GM19467 (cell line): Measurements from ENCODE around the gene CLEC16A.
A peak's percentile ranks its signal among the peaks of the same experiment; 100 is the strongest.

Experiments
- ATAC-seq: cut with Tn5 transposase; IDR thresholded peaks from one replicate; pipeline ENCODE4 v1.9.1; 2021; ENCODE audit warnings: mild to moderate bottlenecking, moderate library complexity; ENCODE audit not compliant: unreplicated experiment

The CLEC16A gene

DNA sequence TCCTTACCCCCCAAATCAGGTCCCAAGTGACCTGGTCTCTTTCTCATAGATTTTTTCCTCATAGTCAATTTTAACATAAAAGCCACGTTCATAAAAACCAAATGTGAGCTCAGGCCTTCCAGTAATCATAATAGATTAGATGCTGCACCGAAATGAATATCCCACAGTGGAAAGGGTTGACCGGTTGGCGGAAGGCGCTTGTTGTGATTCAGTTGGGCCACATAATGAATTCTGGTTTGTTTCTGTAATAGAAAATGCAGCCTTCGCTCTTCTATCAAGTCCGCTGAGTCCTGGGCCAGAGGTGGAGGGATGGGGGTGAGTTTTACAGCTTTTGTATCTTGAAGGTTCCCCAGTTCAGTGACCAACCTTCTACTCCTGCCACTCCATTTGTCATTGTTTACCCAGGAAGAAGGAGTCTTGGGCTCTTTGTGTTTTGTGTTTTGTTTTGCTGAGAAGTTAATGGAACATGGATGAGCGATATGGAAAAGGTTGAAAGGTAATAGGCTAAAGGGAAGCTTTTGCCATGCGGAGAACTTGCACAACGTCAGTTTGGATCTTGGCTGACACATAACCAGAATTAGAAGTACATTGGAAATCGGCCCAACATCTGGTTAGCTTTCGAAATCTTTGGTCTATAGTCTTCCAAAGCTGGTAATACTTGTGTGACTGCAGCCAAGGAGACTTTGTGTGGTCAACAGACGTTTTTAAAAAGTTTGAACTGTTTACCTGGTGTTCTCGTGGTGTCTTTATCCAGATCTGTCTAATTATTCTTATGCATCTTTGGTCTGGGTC lies 89.5 kb downstream of the CLEC16A start:
- no peak for ATAC-seq

DNA sequence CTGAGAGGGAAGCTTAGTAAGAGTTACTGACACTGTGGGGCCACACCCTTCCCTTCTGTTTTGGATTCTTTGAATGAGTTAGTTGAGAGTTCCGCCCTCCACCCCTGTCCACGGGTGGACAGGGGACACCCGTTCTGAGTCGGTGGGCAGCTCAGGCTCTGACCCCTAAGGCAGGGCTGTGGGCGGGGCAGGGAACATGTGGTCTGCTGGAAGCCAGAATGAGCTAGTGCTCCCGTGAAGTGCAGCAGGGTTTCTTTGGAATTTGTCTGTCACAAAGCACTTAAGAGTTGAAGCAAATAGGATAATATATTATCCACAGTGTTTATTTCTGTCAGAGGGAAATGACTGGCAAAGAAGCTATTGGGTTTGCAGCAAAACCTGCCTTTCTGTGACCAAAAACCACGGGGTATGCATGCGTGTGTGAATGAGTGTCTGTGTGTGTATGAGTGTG lies 90.1 kb downstream of the CLEC16A start:
- no peak for ATAC-seq

DNA sequence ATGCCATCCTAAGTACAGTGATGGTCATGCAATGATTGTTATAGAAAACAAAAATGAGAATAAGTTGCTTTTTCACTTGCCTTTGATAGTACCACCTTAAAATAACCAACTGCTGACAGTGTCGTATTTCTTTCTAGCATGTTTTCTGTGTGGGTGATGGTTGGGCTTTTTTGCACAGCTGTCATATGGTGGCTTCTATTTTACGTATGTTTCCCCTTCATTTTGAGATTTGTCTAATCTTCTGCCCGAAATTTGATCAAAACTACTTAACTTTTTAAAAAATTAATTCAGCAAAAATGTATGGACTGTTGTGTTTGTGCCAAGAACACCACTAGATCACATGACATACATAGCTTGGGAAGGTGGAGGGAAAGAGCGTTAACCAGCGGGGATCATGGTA lies 90.7 kb downstream of the CLEC16A start:
- no peak for ATAC-seq

DNA sequence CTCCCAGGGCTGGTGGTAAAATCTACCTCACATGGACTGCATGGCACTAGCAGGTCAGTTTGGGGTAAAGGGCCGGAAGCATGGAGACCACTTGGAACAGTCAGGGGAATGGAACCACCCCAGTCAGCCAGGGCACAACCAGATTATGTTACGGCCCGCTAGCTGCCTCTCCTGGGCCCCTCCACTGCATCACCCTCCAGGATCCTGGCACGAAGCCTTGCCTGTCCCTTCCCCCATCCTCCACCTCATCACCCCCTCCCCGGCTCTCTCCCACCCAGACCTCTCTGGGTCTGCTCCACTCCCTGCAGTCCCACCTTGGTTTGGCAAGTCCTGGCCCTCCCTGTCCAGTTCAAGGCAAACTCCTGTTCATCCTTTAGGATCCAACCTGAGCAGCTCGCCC lies 91.7 kb downstream of the CLEC16A start:
- ATAC-seq, result no peak

DNA sequence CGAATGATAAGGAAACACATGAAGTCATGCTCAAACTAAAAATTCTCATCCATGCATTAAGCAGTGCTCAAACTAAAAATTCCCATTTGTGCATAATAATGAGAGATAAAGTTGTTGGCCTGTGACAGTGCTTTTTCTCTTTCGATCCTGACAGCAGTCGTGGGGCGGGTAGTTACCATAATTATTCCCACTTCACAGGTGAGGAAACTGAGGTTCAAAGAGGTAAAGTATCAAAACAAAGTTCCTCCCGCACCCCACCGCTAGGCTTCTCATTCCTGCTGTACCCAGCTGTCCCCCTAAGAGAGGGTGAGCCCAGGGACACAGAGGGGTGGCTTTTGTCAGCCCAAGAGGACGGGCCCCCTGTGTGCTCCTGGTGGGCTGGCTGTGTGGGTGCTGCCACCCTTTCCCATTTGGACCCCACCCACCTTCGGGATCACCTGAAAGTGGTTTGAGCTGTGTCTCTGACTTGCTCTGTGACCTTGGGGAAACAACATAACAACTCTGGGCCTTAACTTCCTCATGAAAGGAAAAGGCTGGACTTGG lies 92.6 kb downstream of the CLEC16A start:
- ATAC-seq, result no peak

DNA sequence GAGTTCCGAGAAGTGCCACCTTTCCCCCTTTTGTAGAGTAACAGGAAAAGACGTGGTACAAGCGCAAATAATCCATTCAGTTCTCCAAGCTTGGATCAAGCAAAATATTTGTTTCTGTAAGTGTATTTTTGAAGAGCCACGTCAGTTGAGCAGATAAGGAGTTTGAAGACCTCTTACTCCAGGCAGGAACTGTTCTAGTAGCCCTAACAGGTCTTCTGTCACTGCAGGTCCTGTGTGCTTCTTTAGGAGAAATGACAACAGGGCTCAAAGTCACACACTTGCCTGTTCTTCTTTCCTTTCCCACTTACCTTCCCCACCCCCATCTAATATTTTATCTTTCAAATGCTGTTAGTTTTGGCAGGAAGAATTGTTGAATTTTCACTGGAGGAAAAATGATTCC lies 93.9 kb downstream of the CLEC16A start:
- ATAC-seq, result no peak

DNA sequence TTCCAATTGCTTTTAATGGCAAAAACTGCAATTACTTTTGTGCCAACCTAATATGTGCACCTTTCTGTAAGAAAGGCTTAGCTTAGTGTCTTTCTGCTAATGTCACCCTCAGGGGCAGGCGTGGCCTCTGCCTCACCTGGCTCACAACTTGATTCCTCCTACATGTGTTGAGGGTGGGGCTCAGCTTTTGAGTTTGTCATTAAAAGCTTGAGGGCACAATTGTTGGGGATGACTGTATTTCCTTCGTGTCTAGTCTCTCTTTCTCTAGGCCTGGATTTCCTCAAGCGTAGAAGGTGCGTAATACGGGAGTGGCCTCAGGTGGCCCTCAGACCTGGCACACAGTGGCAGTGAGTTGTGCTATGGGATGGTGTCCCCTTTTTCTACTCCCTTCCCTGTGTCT lies 94.4 kb downstream of the CLEC16A start:
- no peak for ATAC-seq

DNA sequence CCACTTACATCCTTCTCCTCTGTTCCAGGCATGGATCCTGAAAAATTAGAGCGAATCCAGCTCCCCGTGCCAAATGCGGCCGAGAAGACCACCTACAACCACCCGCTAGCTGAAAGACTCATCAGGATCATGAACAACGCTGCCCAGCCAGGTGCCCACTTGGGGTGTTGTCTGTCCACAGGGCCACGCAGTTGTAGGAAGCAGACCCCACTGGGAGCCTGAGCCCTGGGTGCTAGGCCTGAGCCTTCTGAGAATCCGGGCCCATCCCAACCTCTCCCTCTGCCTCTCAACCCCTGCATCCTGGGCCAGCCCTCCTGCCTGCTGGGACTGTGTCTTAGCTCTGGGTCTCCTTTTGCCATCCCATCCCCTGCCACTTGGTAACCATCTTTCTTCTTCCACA lies 95.4 kb downstream of the CLEC16A start:
- no peak for ATAC-seq

DNA sequence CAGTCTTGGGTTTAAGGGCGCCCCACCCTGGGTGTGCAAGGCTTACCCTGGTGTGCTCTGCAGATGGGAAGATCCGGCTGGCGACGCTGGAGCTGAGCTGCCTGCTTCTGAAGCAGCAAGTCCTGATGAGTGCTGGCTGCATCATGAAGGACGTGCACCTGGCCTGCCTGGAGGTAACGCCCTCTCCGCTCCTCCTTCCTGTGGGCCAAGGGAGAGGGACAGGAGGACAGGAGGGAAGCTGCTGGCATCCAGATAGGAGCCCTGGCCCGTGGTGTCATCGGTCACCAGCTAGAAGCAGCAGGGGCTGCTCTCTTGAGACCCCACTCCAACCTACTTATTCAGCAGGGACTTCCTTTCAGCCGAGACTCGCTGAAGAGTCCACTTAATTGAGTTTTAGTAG lies 97.8 kb downstream of the CLEC16A start:
- no peak for ATAC-seq

DNA sequence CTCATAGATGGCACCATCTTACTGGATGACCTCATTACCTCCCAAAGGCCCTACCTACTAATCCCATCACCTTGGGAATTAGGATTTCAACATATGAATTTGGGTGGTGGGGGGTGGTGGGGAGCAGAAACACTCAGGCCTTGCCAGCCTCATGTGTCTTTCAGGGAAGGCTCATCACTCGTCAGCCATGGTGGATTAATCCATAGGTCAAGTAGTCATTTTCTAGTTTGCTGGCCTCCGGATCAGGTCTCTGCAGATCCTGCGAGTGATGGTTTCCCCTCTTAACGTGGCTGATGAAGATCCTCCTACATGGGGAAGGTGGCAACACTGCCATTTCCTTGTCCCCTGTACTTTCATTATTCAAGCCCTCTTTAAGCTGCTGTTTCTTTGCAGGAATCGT lies 101.1 kb downstream of the CLEC16A start:
- no peak for ATAC-seq

DNA sequence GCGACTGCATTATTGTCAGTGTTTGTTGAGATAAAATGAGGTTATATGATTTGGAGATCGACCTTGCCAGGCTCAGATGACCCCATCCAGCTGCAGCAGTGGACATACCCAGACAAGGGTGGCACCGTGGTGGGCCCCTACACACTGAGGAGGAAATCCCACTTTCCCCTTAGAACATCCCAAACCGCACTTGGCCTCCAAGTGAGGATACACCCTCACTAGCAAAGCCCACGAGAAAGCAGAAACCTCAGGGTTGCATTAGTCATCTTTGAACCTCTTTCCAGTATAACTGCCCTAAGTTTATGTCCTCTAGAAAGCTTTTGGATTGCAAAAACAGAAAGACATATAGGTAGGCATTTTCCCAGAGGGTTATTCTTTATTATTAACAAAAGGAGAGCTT lies 101.5 kb downstream of the CLEC16A start:
- ATAC-seq, result no peak

DNA sequence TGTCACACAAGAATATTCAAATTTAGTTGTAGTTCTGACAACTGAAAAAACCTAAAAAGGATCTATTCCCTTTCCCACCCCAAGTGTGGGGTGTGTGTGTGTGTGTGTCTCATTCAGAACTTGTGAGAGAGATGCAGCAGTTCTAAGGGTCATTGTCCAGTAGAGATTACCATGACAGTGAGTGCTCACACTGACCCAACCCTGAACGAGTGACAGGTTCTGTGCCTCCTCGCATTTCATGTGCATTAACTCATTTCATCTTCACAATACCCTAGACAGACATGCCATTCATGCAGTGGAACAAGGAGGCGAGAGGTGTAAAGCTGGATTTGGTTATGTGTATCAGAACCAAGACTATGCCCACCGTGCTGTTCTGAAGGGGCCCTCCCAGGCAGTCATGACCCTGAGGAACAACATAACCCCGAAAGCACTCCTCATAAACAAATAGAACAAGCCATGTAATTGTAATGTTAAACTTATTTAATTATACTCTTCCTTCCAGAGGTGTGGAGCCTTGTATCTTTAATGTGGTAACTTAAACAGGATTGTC lies 102.1 kb downstream of the CLEC16A start:
- ATAC-seq, result no peak

DNA sequence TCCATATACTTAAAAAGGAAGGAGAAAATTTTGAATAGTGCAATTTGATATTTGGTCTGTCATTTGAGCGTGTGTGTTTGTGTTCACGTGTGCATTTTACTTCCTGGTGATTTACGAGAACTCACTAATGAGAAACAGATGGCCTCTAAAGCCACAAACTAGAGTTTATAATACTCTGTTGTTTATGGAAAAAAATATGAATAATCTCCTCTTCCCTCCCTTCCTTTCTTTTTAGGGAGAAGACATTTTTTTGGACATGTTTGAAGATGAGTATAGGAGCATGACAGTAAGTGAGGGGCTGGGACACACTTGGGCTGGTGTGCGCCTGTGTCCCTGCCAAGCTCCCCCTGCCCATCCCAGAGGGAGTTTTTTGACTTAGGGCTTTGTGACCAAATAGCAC lies 102.7 kb downstream of the CLEC16A start:
- no peak for ATAC-seq

DNA sequence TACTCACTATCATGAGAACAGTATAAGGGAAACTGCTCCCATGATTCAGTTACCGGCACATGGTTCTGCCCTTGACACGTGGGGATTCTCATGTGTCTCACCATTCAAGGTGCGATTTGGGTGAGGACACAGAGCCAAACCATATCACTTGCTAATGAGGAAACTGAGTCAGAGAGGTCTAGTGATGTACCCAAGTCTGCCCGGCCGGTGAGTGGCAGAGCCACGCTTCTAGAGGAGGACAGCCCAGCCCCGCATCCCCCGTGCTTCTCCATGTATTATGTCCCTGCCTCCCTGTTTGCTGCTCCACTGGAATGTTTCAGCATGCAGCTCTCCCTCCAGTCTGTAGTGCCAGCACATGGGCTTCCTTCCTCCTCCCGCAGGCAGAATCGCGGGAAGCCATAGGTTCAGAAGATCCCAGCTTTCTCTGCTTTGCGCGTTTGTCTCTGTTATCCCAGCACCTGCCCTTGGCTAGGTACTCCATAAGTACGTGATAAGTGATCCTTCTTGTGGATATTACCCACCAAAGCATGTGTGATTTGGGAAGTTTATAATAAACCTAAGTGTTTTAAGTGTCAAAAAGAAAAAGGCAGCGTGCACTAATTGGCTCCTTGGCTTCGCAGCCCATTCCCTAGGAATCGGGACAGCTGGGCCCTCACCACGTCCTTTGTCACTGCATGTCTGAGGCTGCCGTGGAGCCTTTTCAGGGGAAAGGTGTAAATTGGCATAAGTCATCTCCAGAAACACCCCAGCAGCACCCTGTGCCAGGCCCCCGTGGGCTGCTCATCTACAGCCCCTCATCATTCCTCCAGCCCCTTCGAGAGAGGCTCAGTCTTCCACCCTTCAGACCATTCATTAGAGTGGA lies 103.8 kb downstream of the CLEC16A start:
- ATAC-seq, result no peak

DNA sequence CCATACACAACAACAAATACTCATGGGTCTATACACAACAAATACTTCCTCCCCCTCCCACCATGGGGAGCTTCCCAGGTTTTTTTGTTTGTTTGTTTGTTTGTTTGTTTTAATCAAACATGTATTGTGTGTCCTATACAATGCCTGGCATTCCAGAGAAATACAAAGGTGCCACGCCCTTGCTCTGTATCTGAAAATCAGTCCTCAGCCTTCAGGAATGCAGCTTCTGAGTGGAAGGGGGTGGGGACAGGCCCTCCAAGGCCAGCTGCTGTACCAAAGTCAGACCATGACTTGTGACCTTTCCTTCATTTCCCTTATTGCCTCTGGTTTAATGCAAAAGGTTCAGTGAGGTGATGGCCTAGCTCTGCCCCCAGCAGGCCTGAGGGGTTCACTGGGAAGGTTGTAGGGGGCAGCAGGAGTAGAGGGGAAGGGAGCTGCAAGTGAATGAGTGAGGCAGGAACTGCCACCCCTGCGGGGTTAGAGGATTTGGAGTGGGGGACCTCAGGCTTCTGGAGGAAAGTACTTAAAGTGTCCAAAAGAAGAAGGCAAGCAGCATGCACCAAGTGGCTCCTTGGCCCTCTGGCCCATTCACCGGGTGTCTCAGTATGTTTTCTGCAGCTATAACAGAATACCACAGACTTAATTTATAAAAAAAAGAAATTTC lies 105.2 kb downstream of the CLEC16A start:
- ATAC-seq, result no peak

DNA sequence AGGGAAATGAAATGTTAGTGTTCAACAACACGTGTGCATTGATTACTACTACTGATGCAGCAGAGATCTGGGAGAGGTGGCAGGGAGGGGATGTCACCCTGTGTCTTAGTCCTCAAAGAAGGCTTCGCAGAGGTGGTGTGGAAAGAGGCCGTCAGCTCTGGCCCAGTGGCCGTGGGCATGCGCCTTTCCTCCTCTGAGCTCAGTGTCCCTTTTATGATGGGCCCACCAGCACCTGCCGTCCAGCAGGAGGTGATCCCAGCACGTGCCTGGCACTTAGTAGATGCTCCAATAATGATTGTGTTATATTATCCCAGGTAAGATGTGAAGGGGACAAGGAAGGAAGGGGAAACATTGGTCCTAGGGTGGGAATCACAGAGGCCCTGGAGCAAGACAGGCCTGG lies 106.2 kb downstream of the CLEC16A start:
- ATAC-seq, result no peak

DNA sequence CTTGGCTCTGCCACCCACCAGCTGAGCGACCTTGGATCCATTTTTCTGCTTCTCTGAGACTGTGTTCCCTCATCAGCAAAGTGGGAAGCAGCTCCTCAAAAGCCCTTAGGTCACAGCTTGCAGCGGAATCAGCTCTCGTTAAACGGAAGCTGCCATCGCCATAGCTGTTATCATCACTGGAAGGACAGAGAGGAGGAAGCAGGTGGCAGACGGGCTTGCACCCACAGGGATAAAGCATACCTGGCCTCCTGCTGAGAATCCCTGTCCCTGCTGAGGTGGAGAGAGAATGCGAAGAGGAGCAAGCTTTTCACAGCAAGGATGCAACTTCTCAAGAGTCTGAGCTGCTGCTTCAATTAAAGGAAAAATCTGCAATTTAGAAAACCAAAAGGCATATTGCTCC lies 106.6 kb downstream of the CLEC16A start:
- ATAC-seq, result no peak

DNA sequence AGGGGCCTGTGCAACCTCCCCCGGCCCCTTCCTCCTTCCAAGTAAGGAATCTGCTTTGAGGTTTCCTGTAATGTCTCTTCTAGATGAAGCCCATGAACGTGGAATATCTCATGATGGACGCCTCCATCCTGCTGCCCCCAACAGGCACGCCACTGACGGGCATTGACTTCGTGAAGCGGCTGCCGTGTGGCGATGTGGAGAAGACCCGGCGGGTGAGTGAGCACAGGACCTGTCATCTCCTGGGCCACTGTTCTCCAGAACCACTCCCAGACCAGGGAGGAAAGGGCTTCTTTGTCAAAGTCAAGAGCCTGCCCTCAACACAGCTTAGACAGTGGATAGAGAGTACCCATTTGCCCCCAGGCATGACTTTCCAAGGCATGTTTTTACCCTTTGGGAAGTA lies 107.1 kb downstream of the CLEC16A start:
- ATAC-seq, result no peak

DNA sequence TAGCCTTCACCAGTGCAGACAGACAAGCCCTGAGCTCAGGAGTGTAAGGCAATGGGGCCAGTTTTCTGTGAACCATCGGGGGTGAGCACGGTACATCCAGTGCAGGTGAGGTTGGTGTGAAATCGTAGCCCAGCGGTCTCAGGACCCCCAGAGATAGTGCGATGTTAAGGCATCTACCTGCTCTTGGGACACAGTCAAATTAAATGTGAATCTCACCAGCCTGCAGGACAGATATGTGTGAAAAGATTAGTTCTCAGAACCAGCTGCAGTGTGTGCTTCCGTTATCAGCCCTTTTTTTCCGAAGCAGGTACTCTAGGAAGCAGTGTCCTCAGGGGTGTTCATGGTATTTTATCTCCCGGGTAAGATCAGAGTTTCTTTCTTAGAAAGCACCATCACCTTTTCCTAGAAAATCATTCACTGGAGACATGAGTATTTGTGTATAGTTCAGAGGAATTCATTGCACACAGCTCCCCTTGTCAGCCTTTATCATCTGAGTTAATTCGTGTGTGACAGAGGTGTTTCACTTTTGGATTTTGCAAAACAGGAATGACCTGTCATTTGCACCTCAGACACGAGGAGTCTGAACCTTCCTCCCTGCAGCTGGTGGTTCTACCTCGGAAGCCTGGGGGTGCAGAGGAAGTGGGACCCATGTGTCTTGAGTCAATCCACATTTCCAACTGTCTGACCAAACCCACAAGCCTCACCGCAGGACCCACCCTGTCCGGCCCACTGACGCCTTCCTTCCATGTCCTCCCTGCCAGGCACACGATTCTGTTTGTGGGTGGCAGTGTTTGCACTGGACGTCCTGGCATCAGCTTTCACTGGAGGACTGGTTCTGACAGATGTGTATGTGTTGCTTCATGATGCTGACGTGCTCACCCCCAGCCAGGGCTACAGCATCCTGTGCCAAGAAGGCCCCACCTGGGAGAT lies 107.8 kb downstream of the CLEC16A start:
- ATAC-seq, result peak; percentile 66

DNA sequence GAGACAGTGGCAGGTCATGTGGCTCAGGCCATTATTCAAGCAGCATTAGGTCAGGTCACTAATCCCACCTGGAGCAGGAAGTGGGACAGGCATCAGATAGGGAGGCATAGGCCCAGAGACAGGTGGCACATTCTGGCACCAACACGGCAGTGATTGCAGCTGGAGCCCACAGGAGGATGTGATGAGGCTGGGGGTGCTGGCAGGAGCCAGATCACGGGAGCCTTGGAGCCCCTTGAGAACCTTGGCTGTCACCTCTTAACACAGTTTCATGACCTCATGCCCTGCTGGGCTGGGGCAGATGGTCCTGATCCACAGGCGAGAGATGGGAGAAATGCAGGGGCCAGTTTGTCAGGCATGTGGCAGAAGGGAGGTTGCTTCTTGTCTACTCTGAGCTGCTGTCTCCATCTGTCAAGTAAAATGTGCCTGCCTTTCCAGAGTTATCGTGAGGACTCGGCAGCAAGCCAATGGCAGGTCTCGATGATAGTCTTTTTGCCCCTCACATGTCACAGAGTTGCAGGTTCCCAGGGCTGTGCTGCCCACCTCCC lies 109.6 kb downstream of the CLEC16A start:
- ATAC-seq, result no peak
